Measurements from ENCODE around the gene SPAG16. TPM values are rescaled to one million over a fixed set of nuclear protein-coding genes. Genes with fewer than 3 reads are reported as not detected.

The SPAG16 gene
- total RNA-seq, 1 donor from 2014 or later = 16.7 TPM

DNA sequence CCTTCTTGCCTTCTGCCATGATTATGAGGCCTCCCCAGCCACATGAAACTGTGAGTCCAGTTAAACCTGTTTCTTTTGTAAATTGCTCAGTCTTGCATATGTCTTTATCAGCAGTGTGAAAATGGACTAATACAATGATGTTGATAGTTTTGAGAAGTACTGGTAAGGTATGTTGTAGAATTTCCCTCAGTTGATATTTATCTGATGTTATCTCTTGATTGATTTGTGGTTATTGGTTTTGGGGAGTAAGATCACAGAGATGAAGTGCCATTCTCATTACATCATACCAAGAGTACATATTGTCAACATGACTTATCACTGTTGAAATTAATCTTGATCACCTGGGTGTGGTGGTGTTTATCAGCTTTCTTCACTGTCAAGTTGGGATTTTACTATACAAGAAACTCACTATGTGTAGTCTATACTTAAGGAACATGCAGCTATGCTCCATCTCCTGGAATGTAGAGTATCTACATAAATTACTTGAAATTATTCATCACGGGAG, 5.1 kb upstream of the SPAG16 start:
- Histone ChIP-seq H3K9me3 (ENCODE audit: insufficient read depth, low read depth, low read length) (no peaks in the 10 kb centered on the region), H2AFZ (ENCODE audit: low read depth, low read length) (no peak overlapping the region), H3K4me2 (ENCODE audit: low read length) (no peak overlapping the region), H3K9ac (ENCODE audit: low read length) (no peak overlapping the region), H3K27ac (ENCODE audit: low read depth, low read length) (no peak overlapping the region), H4K20me1 (ENCODE audit: insufficient read depth, low read length) (no peaks in the 10 kb centered on the region), H3K27me3 (ENCODE audit: insufficient read depth, low read length) (no peaks in the 10 kb centered on the region), H3K4me1 (ENCODE audit: insufficient read depth, low read length) (no peaks in the 10 kb centered on the region), H3K79me2 (ENCODE audit: insufficient read depth, low read length) (no peaks in the 10 kb centered on the region), H3K36me3 (ENCODE audit: insufficient read depth, low read length) (no peaks in the 10 kb centered on the region), H3K4me3 (ENCODE audit: insufficient read depth, low read depth, low read length) (no peak overlapping the region)
- no peaks in the 10 kb centered on the region for H3K27me3 Mint-ChIP-seq (ENCODE audit: low read depth, unreplicated experiment)
- FAIRE-seq = peak; percentile 32
- H3K4me3 Mint-ChIP-seq (ENCODE audit: unreplicated experiment) = no peak overlapping the region
- no peak for TF ChIP-seq EZH2 (IDR thresholded peaks at IDR 0.05; ENCODE audit: insufficient read depth, low read length)
- peaks cover 13% of the 10 kb centered on the region for H3K9me3 Mint-ChIP-seq (ENCODE audit: unreplicated experiment)
- H3K4me1 Mint-ChIP-seq (ENCODE audit: low read depth, unreplicated experiment) = no peaks in the 10 kb centered on the region
- peak; percentile 41 for DNase-seq (ENCODE audit: low read depth)
- H3K36me3 Mint-ChIP-seq (ENCODE audit: low read depth, unreplicated experiment) = peaks cover 2% of the 10 kb centered on the region
- no peak overlapping the region for H3K27ac Mint-ChIP-seq (ENCODE audit: unreplicated experiment)

GRCh38 chr2:213279971-213280370, 4.3 kb upstream of the SPAG16 start:
- Histone ChIP-seq H4K20me1 (ENCODE audit: insufficient read depth, low read length) (no peaks in the 10 kb centered on the region), H3K4me1 (ENCODE audit: insufficient read depth, low read length) (no peaks in the 10 kb centered on the region), H3K36me3 (ENCODE audit: insufficient read depth, low read length) (no peaks in the 10 kb centered on the region), H3K9me3 (ENCODE audit: insufficient read depth, low read depth, low read length) (no peaks in the 10 kb centered on the region), H3K4me3 (ENCODE audit: insufficient read depth, low read depth, low read length) (no peak overlapping the region), H3K9ac (ENCODE audit: low read length) (no peak overlapping the region), H2AFZ (ENCODE audit: low read depth, low read length) (no peak overlapping the region), H3K79me2 (ENCODE audit: insufficient read depth, low read length) (peaks cover 4% of the 10 kb centered on the region), H3K4me2 (ENCODE audit: low read length) (no peak overlapping the region), H3K27me3 (ENCODE audit: insufficient read depth, low read length) (no peaks in the 10 kb centered on the region), H3K27ac (ENCODE audit: low read depth, low read length) (no peak overlapping the region)
- TF ChIP-seq EZH2 (IDR thresholded peaks at IDR 0.05; ENCODE audit: insufficient read depth, low read length) (no peak), CTCF (IDR thresholded peaks at IDR 0.05; ENCODE audit: insufficient read depth, low read depth, low read length) (no peak)
- no peaks in the 10 kb centered on the region for H3K27me3 Mint-ChIP-seq (ENCODE audit: low read depth, unreplicated experiment)
- H3K4me3 Mint-ChIP-seq (ENCODE audit: unreplicated experiment) = no peak overlapping the region
- H3K4me1 Mint-ChIP-seq (ENCODE audit: low read depth, unreplicated experiment) = no peaks in the 10 kb centered on the region
- H3K36me3 Mint-ChIP-seq (ENCODE audit: low read depth, unreplicated experiment) = peaks cover 2% of the 10 kb centered on the region
- DNase-seq (ENCODE audit: low read depth) = no peak
- H3K9me3 Mint-ChIP-seq (ENCODE audit: unreplicated experiment) = peaks cover 13% of the 10 kb centered on the region
- FAIRE-seq = no peak
- H3K27ac Mint-ChIP-seq (ENCODE audit: unreplicated experiment) = no peak overlapping the region

DNA sequence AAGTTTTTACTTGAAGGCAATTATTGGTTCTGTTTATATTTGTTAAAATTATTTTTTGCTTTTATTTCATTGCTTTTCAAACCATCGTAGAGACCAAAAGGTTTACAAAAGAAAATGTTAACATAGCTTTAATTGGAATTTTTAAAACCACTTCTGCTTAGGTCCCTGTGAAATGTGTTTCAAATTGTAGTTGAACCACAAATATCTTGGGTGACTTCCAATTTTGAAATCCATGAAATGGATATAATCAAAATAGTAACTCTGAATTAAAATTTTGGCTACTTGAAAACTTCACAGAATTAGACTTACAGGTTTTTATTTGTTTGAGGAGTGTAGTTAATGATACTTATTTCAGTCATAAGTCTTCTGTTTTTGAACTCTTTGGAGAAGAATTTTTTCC, 3.1 kb upstream of the SPAG16 start:
- Histone ChIP-seq H3K36me3 (ENCODE audit: insufficient read depth, low read length) (no peaks in the 10 kb centered on the region), H3K9ac (ENCODE audit: low read length) (no peak overlapping the region), H2AFZ (ENCODE audit: low read depth, low read length) (no peak overlapping the region), H3K4me1 (ENCODE audit: insufficient read depth, low read length) (peaks cover 3% of the 10 kb centered on the region), H3K4me3 (ENCODE audit: insufficient read depth, low read depth, low read length) (no peak overlapping the region), H3K79me2 (ENCODE audit: insufficient read depth, low read length) (peaks cover 5% of the 10 kb centered on the region), H3K27ac (ENCODE audit: low read depth, low read length) (no peak overlapping the region), H3K4me2 (ENCODE audit: low read length) (no peak overlapping the region), H4K20me1 (ENCODE audit: insufficient read depth, low read length) (no peaks in the 10 kb centered on the region), H3K27me3 (ENCODE audit: insufficient read depth, low read length) (no peaks in the 10 kb centered on the region), H3K9me3 (ENCODE audit: insufficient read depth, low read depth, low read length) (no peaks in the 10 kb centered on the region)
- TF ChIP-seq EZH2 (IDR thresholded peaks at IDR 0.05; ENCODE audit: insufficient read depth, low read length) = no peak
- TF ChIP-seq CTCF (IDR thresholded peaks at IDR 0.05; ENCODE audit: insufficient read depth, low read depth, low read length) = no peak
- peaks cover 12% of the 10 kb centered on the region for H3K9me3 Mint-ChIP-seq (ENCODE audit: unreplicated experiment)
- H3K36me3 Mint-ChIP-seq (ENCODE audit: low read depth, unreplicated experiment) = peaks cover 2% of the 10 kb centered on the region
- DNase-seq (ENCODE audit: low read depth) = peak; percentile 44
- peak; percentile 32 for FAIRE-seq
- H3K4me1 Mint-ChIP-seq (ENCODE audit: low read depth, unreplicated experiment) = peaks cover 2% of the 10 kb centered on the region
- H3K27me3 Mint-ChIP-seq (ENCODE audit: low read depth, unreplicated experiment) = no peaks in the 10 kb centered on the region
- H3K27ac Mint-ChIP-seq (ENCODE audit: unreplicated experiment) = no peak overlapping the region
- H3K4me3 Mint-ChIP-seq (ENCODE audit: unreplicated experiment) = no peak overlapping the region

Measured in astrocyte (in vitro differentiated cells and primary cell).